ENCODE measurements around the gene CYP2W1.

Gene CYP2W1

DNA sequence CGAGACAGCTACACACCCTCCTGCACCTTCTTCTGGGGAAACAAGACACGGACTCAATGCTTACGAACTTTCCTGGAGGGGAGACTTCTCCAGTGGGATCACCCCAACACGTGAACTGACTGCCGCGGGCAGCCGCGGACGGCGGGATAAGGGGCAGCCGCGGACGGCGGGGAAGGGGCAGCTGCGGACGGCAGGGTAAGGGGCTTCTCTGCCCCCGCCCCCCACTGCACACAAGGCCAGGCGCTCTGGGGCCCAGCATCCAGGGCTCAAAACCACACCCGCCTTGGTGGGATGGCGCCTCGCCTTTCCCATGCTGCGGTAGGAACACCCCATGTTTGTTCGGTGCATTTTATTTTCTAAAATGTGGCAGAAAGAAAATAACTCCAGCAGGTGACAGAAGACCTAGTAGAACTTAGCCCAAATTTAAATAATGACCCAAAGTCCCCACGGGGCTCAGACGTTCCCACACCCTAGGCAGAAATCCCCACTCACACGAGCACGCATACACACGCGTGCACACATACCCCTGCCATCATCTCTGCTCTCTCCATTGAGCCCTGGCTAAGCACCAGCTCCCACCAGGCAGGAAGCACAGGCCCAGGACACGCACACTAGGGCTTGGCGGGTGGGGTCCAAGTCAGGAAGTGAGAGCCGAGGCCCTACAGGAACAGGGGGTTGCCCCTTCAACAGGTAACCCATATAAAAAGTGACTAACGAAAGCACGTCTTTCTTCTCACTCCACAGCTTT is 34.8 kb downstream of the CYP2W1 start:
- no peak for DNase-seq (ENCODE audit: low spot score)

GRCh38 chr7:1018334-1018695 is 35.3 kb downstream of the CYP2W1 start:
- no peak for DNase-seq (ENCODE audit: low spot score)

DNA sequence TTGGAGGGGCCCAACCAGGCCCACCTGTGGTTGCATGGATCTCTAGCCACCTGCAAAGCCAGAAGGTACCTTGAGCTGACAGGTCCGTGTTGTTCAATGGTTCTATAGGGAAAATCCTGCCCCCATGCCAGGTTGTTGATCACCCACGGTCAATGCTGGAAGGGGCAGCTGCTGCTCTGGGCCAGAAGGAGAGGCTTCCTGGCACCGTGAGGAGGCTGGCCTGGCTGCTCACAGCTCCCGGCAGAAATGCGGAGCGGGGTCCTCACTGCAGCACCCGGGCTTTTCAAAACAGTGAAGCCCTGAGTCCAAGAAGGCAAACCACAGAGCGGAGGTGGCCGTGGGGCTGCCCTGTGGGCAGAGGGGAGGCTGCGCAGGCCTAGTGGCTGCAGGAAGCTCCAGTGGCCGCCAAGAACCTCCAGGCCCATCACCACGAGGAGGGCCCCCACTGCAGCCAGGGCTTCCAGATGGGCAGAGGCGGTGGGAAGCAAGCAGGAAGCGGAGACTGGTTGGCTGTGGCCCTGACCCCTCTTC is 36.3 kb downstream of the CYP2W1 start:
- no peak for DNase-seq (ENCODE audit: low spot score)

DNA sequence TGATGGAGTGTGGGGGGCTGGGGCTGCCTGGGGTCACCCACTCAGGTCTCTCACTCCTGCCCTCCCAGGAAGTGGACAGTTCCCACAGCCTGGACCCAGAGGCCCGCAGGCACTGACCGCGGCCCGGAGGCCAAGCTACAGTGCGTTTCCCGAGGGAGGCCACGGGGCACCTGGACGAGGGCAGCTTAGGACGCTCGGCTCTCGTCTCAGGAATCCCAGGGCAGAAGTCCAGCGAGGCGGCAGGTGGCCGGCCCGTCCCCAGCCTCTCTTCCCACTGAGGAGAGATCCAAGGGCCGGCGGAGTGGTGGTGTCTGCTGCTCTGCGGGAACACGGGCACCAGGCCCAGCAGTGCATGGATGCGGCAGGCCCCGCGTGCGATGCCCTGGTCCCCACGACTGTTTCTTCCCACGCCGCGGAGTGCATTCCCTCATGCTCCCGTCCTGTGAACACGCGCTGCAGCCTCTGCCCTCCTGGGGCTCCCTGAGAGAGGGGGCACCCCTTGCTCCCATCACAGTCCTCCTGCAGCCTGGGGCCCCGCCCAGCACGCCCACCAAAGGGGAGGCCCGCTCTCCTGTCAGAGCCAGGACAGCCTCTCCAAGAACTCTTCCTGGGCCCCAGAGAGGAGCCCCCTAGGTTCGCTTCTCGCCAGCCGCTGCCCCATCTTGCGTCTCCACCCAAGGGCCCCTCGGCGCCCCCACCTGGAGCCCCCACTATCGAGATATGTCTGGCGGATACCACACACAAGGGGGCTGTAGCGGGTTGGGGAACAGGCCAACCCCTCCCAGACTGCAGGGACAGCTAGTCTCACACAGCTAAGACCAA is 37.0 kb downstream of the CYP2W1 start:
- DNase-seq (ENCODE audit: low spot score): no peak

GRCh38 chr7:1020849-1021251 is 37.9 kb downstream of the CYP2W1 start:
- DNase-seq (ENCODE audit: low spot score): peak; percentile 65

- no peak for DNase-seq (ENCODE audit: low spot score)
These were observed 38.4 kb downstream of the CYP2W1 start for GRCh38 chr7:1021366-1021765.

DNA sequence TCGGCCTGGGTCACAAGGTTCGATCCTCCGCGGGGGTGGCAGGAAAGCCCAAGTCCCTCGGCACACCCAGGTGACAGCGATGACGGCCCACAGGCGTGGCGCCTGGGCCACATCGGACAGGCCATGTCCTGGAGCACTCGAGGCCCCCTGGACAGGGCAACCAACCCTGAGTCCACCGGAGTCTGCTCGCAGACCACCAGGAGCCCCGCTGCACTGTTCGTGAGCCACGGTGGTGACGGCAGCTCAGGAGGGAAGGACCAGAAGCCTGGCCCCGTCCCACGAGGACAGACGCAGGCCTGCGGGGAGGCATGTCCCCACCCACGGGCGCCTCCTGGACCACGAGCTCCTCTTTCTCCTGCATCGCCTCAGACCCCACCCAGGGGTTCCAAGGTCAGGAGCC is 39.0 kb downstream of the CYP2W1 start:
- no peak for DNase-seq (ENCODE audit: low spot score)

DNA sequence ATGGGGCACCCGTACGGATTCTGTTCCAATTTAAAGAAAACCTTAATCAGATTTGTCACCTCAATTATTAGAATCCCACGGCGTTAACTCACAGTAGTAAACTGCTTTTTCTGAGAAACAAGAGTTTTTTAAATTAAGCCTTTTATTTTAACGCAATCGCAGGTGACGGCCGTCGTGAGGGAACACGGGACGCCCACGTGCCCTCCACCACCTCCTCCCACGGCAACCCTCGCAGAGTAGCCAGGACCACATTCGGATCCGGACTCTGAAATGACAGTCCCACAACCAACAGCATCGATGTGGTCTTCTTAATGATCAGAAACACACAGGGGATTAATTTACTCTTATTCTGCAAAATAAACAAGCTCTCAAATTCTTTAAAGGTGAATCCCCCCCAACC is 39.4 kb downstream of the CYP2W1 start:
- DNase-seq (ENCODE audit: low spot score): no peak

DNA sequence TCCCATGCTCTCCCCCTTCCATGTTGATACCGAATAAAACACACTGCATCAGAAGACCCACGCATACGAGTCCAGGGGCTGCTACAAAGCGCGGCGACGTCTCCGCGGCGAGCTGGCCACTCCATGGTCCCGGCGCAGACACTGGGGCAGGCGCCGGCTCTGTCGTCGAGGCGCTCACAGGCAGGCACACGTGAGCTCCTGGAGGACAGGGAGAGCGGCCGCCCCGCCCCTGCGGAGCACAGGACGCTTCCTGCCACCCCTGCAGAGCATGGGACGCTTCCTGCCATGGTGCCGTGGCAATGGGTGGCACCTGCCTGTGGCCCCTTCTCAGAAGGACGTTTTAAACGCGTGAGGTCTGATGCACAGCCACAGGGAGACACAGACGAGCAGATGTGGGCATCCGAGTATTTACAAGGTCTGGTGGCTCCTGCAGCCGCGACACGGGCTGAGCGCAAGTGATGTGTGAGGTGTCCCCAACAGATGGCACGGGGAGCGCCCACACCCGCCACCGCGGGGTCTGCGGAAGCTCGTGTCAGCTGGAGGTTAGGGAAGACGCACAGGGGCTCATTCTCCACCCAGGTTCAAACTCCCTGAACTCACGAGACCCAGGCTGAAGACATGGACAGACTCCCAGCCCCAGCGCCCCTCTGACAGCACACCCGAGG is 40.0 kb downstream of the CYP2W1 start:
- no peak for DNase-seq (ENCODE audit: low spot score)

- no peak for DNase-seq (ENCODE audit: low spot score)
These were observed 41.4 kb downstream of the CYP2W1 start for GRCh38 chr7:1024331-1024841.

DNA sequence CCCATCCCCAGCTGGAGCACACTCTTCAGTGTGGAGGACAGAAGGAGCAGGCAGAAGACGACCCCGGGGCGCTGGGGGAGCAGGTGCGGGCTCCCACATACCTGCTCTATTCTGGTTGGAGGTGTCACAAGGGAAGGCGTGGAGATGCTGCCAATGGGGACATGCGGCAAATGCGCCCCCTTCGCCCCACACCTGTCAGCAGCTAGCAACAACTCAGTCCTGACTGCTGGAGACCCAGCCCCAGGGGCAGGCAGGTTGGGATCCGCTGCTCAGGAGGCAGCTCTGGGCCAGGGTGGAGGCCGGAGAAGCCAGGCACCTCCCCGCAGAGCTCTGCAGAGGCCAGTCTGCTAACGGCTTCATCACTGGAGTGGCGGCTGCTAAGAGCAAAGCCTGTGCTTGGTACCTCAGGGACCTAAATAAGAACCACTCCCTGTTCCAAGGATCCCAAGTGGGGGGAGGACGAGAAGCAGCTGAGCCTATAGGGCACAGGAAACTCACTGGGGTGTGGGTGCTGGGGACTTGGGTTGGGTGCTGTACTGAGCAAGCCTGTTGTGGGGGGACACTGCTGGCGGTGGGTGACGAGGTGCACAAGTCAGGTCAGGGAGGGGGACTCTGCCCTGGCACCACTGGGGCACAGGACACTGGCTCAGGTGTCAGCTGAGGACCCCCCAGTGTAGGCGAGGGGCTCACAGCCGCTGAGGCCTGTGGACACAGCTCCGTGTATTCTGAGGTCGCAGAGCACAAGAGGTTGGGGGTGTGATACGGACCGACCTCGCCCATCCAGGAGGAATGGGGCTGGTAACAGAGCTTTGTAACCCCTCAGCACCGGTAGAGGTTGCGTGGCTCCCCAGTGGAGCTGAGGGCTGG is 42.1 kb downstream of the CYP2W1 start:
- no peak for DNase-seq (ENCODE audit: low spot score)

- no peak for DNase-seq (ENCODE audit: low spot score)
These were observed 43.0 kb downstream of the CYP2W1 start for GRCh38 chr7:1025743-1026581.

- DNase-seq (ENCODE audit: low spot score): no peak
These were observed 43.8 kb downstream of the CYP2W1 start for GRCh38 chr7:1026721-1027161.

- DNase-seq (ENCODE audit: low spot score): peak; percentile 16
These were observed 44.5 kb downstream of the CYP2W1 start for GRCh38 chr7:1027242-1028043.

- peak; percentile 89 for DNase-seq (ENCODE audit: low spot score)
These were observed 45.2 kb downstream of the CYP2W1 start for GRCh38 chr7:1028044-1028770.

GRCh38 chr7:1028775-1029636 is 46.0 kb downstream of the CYP2W1 start:
- peak; percentile 86 for DNase-seq (ENCODE audit: low spot score)

GRCh38 chr7:1029637-1030443 is 46.9 kb downstream of the CYP2W1 start:
- no peak for DNase-seq (ENCODE audit: low spot score)
